BJ (cell line): Measurements from ENCODE around the gene AICDA. TPM values are rescaled to one million over a fixed set of nuclear protein-coding genes. Genes with fewer than 3 reads are reported as not detected.

ENCODE experiments used
- CTCF ChIA-PET: fragments of 350-600 bp; formaldehyde crosslinking; extraction: SDS; loops from one replicate; lab custom pipeline; 2021; ENCODE audit warnings: antibody characterized with exemption, inconsistent platforms; lab: Yijun Ruan, JAX
- POLR2A ChIA-PET: fragments of 300-600 bp; sonication (Branson Sonifier 250); formaldehyde crosslinking; extraction: SDS; loops from one replicate; lab custom pipeline; 2021; ENCODE audit warnings: antibody characterized with exemption; lab: Charles Lee
- DNase-seq: peaks from one replicate; pipeline ENCODE4 v3.0.0-alpha.2; 2011; ENCODE audit warnings: low read depth
- H3K27me3 ChIP-seq: 2 replicates; pipeline ENCODE4 v1.6.0; 2011; ENCODE audit warnings: low read length; ENCODE audit not compliant: control insufficient read depth, insufficient read depth
- H3K36me3 ChIP-seq: 2 replicates; pipeline ENCODE4 v1.5.1; 2011; ENCODE audit warnings: low read length; ENCODE audit not compliant: control insufficient read depth, insufficient read depth
- H3K4me3 ChIP-seq: 2 replicates; pipeline ENCODE4 v1.5.1; 2011; ENCODE audit warnings: low read depth, mild to moderate bottlenecking, control low read depth, low read length
- polyA plus RNA-seq: library from polyadenylated mRNA; depleted of rRNA; stranded (reverse); fragments of >200 nt; gene quantifications from 2 replicates; pipeline ENCODE4 v1.2.3, GENCODE V29; 2011; rRNA removed
- small RNA-seq: library from RNA; depleted of rRNA; stranded (forward); fragments of <200 nt; gene quantifications from one replicate; pipeline ENCODE3, GENCODE V24; 2012; ENCODE audit warnings: low replicate concordance, low read depth; ENCODE audit not compliant: insufficient read length
- TF ChIP-seq, protein P1 (sequence below): IDR thresholded peaks from 2 replicates; pipeline ENCODE4 v1.5.1; 2011; ENCODE audit warnings: low read depth, mild to moderate bottlenecking, control low read depth, inconsistent platforms, low read length, moderate library complexity; ENCODE audit not compliant: insufficient read depth

AICDA gene
- polyA plus RNA-seq, 1 experiment, result not detected

DNA sequence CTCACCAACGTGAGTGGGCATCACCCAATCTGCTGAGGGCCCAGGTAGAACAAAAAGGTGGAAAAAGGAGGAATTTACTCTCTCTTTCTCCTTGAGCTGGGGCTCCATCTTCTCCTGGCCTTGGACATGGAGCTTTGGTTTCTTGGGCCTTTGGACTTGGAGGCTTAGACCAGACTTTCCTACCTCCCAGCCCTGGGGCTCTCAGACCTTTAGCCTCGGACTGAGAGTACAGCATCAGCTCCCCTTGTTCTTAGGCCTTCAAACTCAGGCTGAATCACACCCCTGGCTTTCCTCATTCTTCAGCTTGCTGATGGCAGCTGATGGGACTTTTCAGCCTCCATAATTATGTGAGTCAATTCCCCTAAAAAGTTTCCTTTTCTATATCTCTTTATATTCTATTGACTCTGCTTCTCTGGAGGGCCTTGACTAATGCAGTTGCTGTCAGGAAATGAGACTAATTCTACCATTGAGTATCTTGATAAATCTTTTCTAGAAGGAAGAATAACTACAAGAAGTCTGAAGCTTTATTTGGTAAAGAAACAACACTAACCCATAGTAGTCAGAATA lies 56.0 kb downstream of the AICDA start:
- Histone ChIP-seq H3K27me3 (no peaks in the 10 kb centered on the region), H3K4me3 (no peak overlapping the region), H3K36me3 (no peaks in the 10 kb centered on the region)
- ChIA-PET POLR2A (interaction anchor here (0.5 kb wide), 1 partner anchor 175 kb away, joined by 3 read pairs; no protein-coding TSS in a partner anchor), CTCF (interaction anchor here (1.1 kb wide), 1 partner anchor 13 kb away, joined by 4 read pairs; no protein-coding TSS in a partner anchor)
- no peak for DNase-seq
- TF ChIP-seq, protein P1, sequence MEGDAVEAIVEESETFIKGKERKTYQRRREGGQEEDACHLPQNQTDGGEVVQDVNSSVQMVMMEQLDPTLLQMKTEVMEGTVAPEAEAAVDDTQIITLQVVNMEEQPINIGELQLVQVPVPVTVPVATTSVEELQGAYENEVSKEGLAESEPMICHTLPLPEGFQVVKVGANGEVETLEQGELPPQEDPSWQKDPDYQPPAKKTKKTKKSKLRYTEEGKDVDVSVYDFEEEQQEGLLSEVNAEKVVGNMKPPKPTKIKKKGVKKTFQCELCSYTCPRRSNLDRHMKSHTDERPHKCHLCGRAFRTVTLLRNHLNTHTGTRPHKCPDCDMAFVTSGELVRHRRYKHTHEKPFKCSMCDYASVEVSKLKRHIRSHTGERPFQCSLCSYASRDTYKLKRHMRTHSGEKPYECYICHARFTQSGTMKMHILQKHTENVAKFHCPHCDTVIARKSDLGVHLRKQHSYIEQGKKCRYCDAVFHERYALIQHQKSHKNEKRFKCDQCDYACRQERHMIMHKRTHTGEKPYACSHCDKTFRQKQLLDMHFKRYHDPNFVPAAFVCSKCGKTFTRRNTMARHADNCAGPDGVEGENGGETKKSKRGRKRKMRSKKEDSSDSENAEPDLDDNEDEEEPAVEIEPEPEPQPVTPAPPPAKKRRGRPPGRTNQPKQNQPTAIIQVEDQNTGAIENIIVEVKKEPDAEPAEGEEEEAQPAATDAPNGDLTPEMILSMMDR, result no peak

DNA sequence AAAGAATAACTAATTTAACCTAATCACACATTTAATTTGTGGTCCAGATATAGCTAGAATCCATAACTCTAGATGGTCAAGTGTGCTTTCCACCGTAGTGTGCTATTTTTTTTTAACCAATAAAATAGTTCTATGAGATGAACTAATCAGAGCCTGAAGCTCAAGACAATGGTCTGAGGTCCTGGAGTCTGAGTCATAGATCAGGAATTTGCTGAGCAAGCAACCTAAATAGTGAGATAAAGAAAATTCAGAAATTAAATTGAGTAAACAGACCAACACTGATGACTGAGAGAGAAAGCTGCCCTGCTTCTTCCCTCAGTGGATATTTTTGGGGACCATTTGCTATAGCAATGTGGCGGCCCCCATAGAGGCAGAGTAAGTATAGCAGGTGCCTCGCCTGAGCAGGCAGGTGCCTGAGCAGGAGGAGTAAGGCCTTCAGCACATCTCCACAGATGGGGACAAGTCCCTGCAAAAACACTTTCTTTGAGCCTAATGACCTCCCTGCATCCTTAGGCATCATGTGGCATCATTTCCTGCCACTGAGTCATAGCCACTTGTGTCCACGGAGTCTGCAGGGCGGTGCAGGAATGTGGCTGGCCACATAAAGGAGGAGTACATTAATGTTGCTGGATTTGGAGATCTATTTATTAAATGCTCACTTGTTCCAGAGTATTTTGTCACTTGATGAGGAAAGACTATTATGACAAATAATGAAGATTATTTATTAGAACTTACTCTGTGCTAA lies 58.0 kb downstream of the AICDA start:
- CTCF ChIA-PET, result interaction anchor here (0.7 to 1.5 kb wide), 2 partner anchors 10 to 13 kb away, joined by 3 to 4 read pairs; partner anchors contain the start of gene CLEC4E
- TF ChIP-seq, protein P1, result no peak

DNA sequence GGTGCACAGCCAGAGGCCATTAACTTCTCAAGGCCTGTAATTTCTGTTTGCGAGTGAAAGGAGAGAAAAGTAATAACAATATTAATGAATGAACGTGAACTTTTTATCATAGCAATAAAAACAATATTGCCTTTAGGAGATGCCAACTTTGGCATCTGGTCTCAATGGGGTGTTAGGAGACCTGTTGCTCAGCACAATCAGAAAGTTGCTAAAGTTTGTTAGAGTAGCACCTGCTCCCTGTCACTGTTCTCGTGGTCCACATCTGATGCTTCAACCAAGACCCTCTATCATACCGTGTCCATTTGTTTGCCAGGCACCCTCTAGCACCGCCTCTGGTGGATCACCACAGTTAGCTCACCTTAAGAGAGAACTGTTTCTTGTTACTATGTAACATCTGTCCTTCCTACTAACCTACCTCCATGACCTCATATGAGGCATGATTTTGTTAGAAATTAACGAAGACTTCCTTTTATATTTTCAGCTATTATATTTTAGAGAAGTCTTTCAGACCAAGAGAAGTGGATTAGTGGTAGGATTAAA lies 59.5 kb downstream of the AICDA start:
- DNase-seq, result no peak
- ChIA-PET POLR2A (no interaction called here), CTCF (interaction anchor here (1.1 to 1.8 kb wide), 2 partner anchors 9 to 102 kb away, joined by 3 to 5 read pairs; no protein-coding TSS in a partner anchor)
- no peak overlapping the region for H3K4me3 ChIP-seq
- no peaks in the 10 kb centered on the region for H3K27me3 ChIP-seq
- H3K36me3 ChIP-seq, result no peaks in the 10 kb centered on the region
- TF ChIP-seq, protein P1, result no peak

More for the DNA sequence above, 58.0 kb downstream of the AICDA start:
- H3K36me3 ChIP-seq, result no peaks in the 10 kb centered on the region
- POLR2A ChIA-PET, result no interaction called here
- DNase-seq, result no peak
- no peaks in the 10 kb centered on the region for H3K27me3 ChIP-seq
- no peak overlapping the region for H3K4me3 ChIP-seq

Small RNA genes lying within 50 kb of the gene (small RNA-seq; reads per million reads assigned to genes)
- gene RF00019 (not detected), gene RF00564 (not detected)

Other genes with a start within 250 kb of the AICDA start
- gene CLEC6A, start 156.9 kb downstream of the AICDA start, polyA plus RNA-seq, result not detected in 2 replicates
- not detected in 2 replicates for gene CLEC4D, start 99.4 kb downstream of the AICDA start, polyA plus RNA-seq
- not detected in 2 replicates for gene CLEC4E, start 72.0 kb downstream of the AICDA start, polyA plus RNA-seq
- gene MFAP5, start 50.0 kb upstream of the AICDA start, polyA plus RNA-seq, result 172 and 174 TPM in 2 replicates
- 9.7 and 17.4 TPM in 2 replicates for gene RIMKLB, start 85.1 kb upstream of the AICDA start, polyA plus RNA-seq
- not detected in 2 replicates for gene A2ML1, start 209.8 kb upstream of the AICDA start, polyA plus RNA-seq